ENCODE results near the gene CHSY1.

The CHSY1 gene

GRCh38 chr15:101203607-101204189 lies 48.1 kb downstream of the CHSY1 start:
- Histone ChIP-seq H3K9ac (no peak overlapping the region), H3K36me3 (ENCODE audit: control insufficient read depth, insufficient read depth, low read length) (no peaks in the 10 kb centered on the region), H3K4me3 (ENCODE audit: low read depth, low read length) (no peak overlapping the region), H3K9me3 (ENCODE audit: control insufficient read depth, low read length) (no peaks in the 10 kb centered on the region), H3K4me1 (peaks cover 3% of the 10 kb centered on the region), H3K27ac (no peak overlapping the region), H3K79me2 (peaks cover 20% of the 10 kb centered on the region), H2AFZ (no peak overlapping the region), H3K4me2 (ENCODE audit: low read length) (no peak overlapping the region), H3K27me3 (ENCODE audit: control insufficient read depth, insufficient read depth, low read length) (no peaks in the 10 kb centered on the region)
- TF ChIP-seq CTCF (IDR thresholded peaks at IDR 0.05): no peak

- Histone ChIP-seq H3K4me1 (peaks cover 3% of the 10 kb centered on the region), H3K36me3 (ENCODE audit: control insufficient read depth, insufficient read depth, low read length) (no peaks in the 10 kb centered on the region), H3K9me3 (ENCODE audit: control insufficient read depth, low read length) (no peaks in the 10 kb centered on the region), H3K4me3 (ENCODE audit: low read depth, low read length) (no peak overlapping the region), H3K9ac (no peak overlapping the region), H3K79me2 (peaks cover 22% of the 10 kb centered on the region), H3K4me2 (ENCODE audit: low read length) (no peak overlapping the region), H3K27ac (no peak overlapping the region), H3K27me3 (ENCODE audit: control insufficient read depth, insufficient read depth, low read length) (no peaks in the 10 kb centered on the region), H2AFZ (no peak overlapping the region)
- no peak for TF ChIP-seq CTCF (IDR thresholded peaks at IDR 0.05)
Measured at GRCh38 chr15:101203029-101203573, 48.7 kb downstream of the CHSY1 start.

- H2AFZ ChIP-seq: no peak overlapping the region
- H3K27ac ChIP-seq: no peak overlapping the region
- H3K79me2 ChIP-seq: peaks cover 22% of the 10 kb centered on the region
- H3K4me3 ChIP-seq (ENCODE audit: low read depth, low read length): no peak overlapping the region
- H3K9ac ChIP-seq: no peak overlapping the region
- H3K27me3 ChIP-seq (ENCODE audit: control insufficient read depth, insufficient read depth, low read length): no peaks in the 10 kb centered on the region
- TF ChIP-seq CTCF (IDR thresholded peaks at IDR 0.05): no peak
- H3K9me3 ChIP-seq (ENCODE audit: control insufficient read depth, low read length): no peaks in the 10 kb centered on the region
- H3K36me3 ChIP-seq (ENCODE audit: control insufficient read depth, insufficient read depth, low read length): no peaks in the 10 kb centered on the region
- H3K4me2 ChIP-seq (ENCODE audit: low read length): no peak overlapping the region
- peaks cover 3% of the 10 kb centered on the region for H3K4me1 ChIP-seq
Measured at GRCh38 chr15:101201411-101202174, 50.3 kb downstream of the CHSY1 start.

DNA sequence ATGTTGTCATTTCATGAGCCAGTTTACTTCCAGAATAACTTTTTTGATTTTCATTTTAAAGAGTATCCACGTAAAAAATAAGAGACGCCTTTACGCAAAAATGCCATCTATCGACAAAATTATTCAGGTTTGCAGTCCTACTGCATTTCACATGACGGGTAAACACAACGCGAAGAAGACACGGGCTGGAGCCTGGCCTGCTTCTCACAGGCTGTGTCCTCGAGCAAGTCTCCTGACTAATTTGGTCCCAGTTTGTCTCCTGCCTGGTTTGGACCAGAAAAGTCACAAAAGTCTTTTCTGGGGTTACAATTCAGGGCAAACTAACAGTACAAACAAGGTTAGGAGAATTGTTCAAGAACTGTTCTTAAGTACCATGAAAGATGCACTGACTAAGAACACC lies 51.7 kb downstream of the CHSY1 start:
- H3K4me3 ChIP-seq (ENCODE audit: low read depth, low read length): no peak overlapping the region
- H2AFZ ChIP-seq: no peak overlapping the region
- H3K9me3 ChIP-seq (ENCODE audit: control insufficient read depth, low read length): no peaks in the 10 kb centered on the region
- H3K4me1 ChIP-seq: peaks cover 3% of the 10 kb centered on the region
- H3K27me3 ChIP-seq (ENCODE audit: control insufficient read depth, insufficient read depth, low read length): no peaks in the 10 kb centered on the region
- no peak overlapping the region for H3K4me2 ChIP-seq (ENCODE audit: low read length)
- no peak for TF ChIP-seq CTCF (IDR thresholded peaks at IDR 0.05)
- no peak overlapping the region for H3K27ac ChIP-seq
- no peak overlapping the region for H3K9ac ChIP-seq
- H3K36me3 ChIP-seq (ENCODE audit: control insufficient read depth, insufficient read depth, low read length): no peaks in the 10 kb centered on the region
- H3K79me2 ChIP-seq: peaks cover 19% of the 10 kb centered on the region
